MCF 10A (cell line): Measurements from ENCODE around the gene HDAC5. TPM values are rescaled to one million over a fixed set of nuclear protein-coding genes. Genes with fewer than 3 reads are reported as not detected.
A peak's percentile ranks its signal among the peaks of the same experiment; 100 is the strongest.

Experiments
- BruUV-seq: library from RNA; stranded (reverse); fragments of 400-500 nt; replicated peaks from 2 replicates; lab custom pipeline; 2021; lab: Mats Ljungman, UMichigan
- CTCF ChIA-PET: fragments of 300-600 bp; sonication (Branson Sonifier 250); formaldehyde crosslinking; extraction: SDS; loops from one replicate; lab custom pipeline; 2021; ENCODE audit warnings: antibody characterized with exemption, inconsistent platforms; lab: Yijun Ruan, JAX
- POLR2A ChIA-PET: fragments of 300-600, 350-650 bp; sonication (Branson Sonifier 250); formaldehyde crosslinking; extraction: SDS; loops from one replicate; lab custom pipeline; 2020; ENCODE audit warnings: antibody characterized with exemption, inconsistent platforms; lab: Yijun Ruan, JAX
- DNase-seq: peaks from one replicate; pipeline ENCODE4 v3.0.0-alpha.2; 2018; ENCODE audit not compliant: unreplicated experiment
- H3K27ac Mint-ChIP-seq: one replicate; pipeline ENCODE4 v1.8.0; 2022; ENCODE audit warnings: mild to moderate bottlenecking, low read depth, mixed read lengths; ENCODE audit not compliant: unreplicated experiment
- H3K27me3 Mint-ChIP-seq: one replicate; pipeline ENCODE4 v1.8.0; 2022; ENCODE audit warnings: mixed read lengths; ENCODE audit not compliant: insufficient read depth, unreplicated experiment
- H3K36me3 Mint-ChIP-seq: one replicate; pipeline ENCODE4 v1.8.0; 2022; ENCODE audit warnings: mild to moderate bottlenecking, moderate library complexity, mixed read lengths; ENCODE audit not compliant: insufficient read depth, unreplicated experiment
- H3K4me1 Mint-ChIP-seq: one replicate; pipeline ENCODE4 v1.8.0; 2022; ENCODE audit warnings: mixed read lengths; ENCODE audit not compliant: insufficient read depth, unreplicated experiment
- H3K4me3 Mint-ChIP-seq: one replicate; pipeline ENCODE4 v1.8.0; 2022; ENCODE audit warnings: mild to moderate bottlenecking, moderate library complexity, mixed read lengths; ENCODE audit not compliant: unreplicated experiment
- H3K9me3 Mint-ChIP-seq: one replicate; pipeline ENCODE4 v1.8.0; 2022; ENCODE audit warnings: mixed read lengths; ENCODE audit not compliant: unreplicated experiment
- CTCF ChIP-seq: fragments of 200-600 bp; IDR thresholded peaks from one replicate; pipeline ENCODE4 v1.8.0; 2022; ENCODE audit warnings: antibody characterized with exemption, mild to moderate bottlenecking; ENCODE audit not compliant: unreplicated experiment
- intact Hi-C: fragments of 100-400 bp; cut with micrococcal nuclease; formaldehyde crosslinking; loops from 2 replicates; pipeline ENCODE4 v1.14.1; 2022
- total RNA-seq: library from RNA; stranded (reverse); gene quantifications from 2 replicates; pipeline ENCODE4 v1.2.3, GENCODE V29; 2022

HDAC5 gene
- total RNA-seq, 1 experiment from 2014 or later: 12.1 TPM

DNA sequence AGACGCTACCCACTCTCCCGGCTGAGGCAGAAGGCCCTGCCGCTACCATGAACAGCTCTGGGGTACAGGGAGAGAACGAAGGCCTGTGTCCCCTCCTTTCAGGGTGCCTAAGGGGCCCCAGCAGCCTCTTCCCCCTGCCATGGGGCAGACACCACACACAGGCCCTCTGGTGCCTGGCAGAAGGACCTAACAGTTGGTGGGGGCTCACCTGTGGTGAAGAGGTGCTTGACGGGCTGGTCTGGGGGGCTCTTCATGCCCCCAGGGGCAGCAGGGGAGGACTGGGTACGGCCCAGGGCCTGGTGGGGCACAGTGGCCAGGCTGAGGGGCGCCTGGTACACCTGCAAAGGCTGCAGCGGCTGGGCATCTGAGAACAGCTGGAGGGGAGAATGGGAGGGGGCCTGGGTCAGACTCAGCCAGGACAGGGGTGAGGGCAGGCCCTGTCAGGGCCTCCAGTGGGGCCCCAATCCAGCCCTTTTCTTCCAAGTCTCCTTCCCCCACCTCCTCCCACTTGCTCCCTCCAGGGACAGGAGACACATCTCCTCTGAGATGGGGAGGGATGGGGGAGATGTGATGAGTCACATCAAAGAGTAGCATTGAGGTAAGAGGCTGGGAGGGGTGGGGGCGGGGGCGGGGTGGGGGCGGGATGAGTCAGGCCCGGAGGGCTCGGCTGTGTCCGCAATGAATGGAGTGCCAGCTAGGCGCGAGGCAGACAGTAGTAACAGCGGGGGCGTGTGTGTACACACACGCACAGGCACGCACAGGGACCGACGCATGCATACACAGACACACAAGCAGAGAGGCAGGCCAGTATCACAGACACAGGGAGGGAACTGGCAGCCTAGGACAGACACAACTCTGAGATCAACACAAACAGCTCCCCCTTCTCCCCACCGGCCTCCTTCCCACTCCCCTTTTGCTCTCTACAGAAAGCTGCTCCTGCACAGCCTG is 36.8 kb downstream of the HDAC5 start:
- Mint-ChIP-seq H3K27ac (peak overlapping the region; percentile 52), H3K27me3 (no peaks in the 10 kb centered on the region), H3K9me3 (no peaks in the 10 kb centered on the region), H3K36me3 (peaks cover 41% of the 10 kb centered on the region), H3K4me3 (peak overlapping the region; percentile 40), H3K4me1 (peaks cover 21% of the 10 kb centered on the region)
- BruUV-seq: no TSS peak
- ChIA-PET CTCF (interaction anchor here (0.6 to 1.4 kb wide), 3 partner anchors 29 to 572 kb away, joined by 4 to 6 read pairs (median 6); no protein-coding TSS in a partner anchor), POLR2A (interaction anchor here (0.5 to 3.7 kb wide), 8 partner anchors 8 to 962 kb away, joined by 3 to 16 read pairs (median 3); partner anchors contain the start of genes G6PC3, HDAC5 and LSM12)
- peak; percentile 90 for DNase-seq
- no peak for TF ChIP-seq CTCF
- intact Hi-C loops: loop anchor here (5.0 kb wide), 1 partner anchor 36 kb away; the partner anchor contains the start of gene HDAC5

GRCh38 chr17:44085908-44086307 is 37.5 kb downstream of the HDAC5 start:
- H3K4me1 Mint-ChIP-seq: peaks cover 21% of the 10 kb centered on the region
- no peaks in the 10 kb centered on the region for H3K9me3 Mint-ChIP-seq
- no peak overlapping the region for H3K27ac Mint-ChIP-seq
- DNase-seq: no peak
- peaks cover 40% of the 10 kb centered on the region for H3K36me3 Mint-ChIP-seq
- ChIA-PET CTCF (interaction anchor here (1.4 kb wide), 1 partner anchor 30 kb away, joined by 6 read pairs; no protein-coding TSS in a partner anchor), POLR2A (interaction anchor here (1.2 to 3.7 kb wide), 4 partner anchors 7 to 37 kb away, joined by 3 to 16 read pairs (median 8); partner anchors contain the start of genes G6PC3, HDAC5 and LSM12)
- H3K27me3 Mint-ChIP-seq: no peaks in the 10 kb centered on the region
- BruUV-seq: no TSS peak
- intact Hi-C loops: loop anchor here (5.0 kb wide), 1 partner anchor 36 kb away; the partner anchor contains the start of gene HDAC5
- TF ChIP-seq CTCF: no peak
- H3K4me3 Mint-ChIP-seq: no peak overlapping the region

DNA sequence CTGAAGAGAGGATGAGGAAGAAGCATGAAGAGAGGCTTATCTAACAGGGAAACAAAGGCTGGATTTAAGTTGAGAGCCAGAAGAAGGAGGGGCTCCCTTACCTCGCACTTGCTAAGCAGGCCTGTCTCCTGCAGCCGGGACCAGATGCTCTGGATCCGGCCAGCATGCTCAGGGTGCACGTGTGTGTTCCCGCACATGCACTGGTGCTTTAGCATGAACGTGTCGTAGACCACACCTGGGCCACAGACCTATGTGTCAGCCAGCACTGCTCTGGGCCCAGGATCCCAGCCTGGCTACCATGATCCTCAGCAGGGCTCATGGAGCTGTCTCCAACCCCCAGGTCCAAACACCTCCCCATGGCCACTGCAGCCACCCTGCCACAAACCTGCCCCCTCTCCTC is 38.5 kb downstream of the HDAC5 start:
- Mint-ChIP-seq H3K9me3 (no peaks in the 10 kb centered on the region), H3K4me1 (peaks cover 21% of the 10 kb centered on the region), H3K36me3 (peaks cover 44% of the 10 kb centered on the region), H3K27me3 (no peaks in the 10 kb centered on the region), H3K27ac (no peak overlapping the region), H3K4me3 (no peak overlapping the region)
- no peak for DNase-seq
- ChIA-PET POLR2A (interaction anchor here (0.6 to 0.7 kb wide), 2 partner anchors 18 to 41 kb away, joined by 3 to 4 read pairs; partner anchors contain the start of gene LSM12), CTCF (interaction anchor here (0.6 to 0.8 kb wide), 4 partner anchors 16 to 437 kb away, joined by 3 read pairs; no protein-coding TSS in a partner anchor)
- intact Hi-C loops: loop anchor here (5.0 kb wide), 1 partner anchor 37 kb away; the partner anchor contains the start of gene HDAC5
- TF ChIP-seq CTCF: no peak
- BruUV-seq: no TSS peak

DNA sequence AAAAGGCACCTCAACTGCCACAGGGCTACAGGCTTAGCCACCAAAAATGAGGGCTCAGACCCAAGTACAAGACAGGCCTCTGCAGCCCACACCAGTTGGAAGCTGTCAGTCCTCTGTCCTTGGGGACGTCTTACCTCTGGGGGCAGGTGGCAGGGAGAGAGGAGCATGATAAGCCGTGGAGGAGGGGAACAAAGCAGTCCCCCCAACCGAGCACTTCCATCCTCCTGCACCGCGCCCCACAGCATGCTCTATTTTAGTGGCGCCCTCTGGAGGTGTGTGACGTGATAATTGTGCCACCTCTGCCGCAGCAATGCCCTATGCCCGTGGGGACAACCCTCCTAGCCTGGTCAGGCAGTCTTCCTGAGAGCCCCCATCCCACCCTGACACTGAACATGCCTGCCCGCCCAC is 39.3 kb downstream of the HDAC5 start:
- intact Hi-C loops: no loop called here

More for the DNA sequence above, 39.3 kb downstream of the HDAC5 start:
- no peaks in the 10 kb centered on the region for H3K9me3 Mint-ChIP-seq
- peaks cover 49% of the 10 kb centered on the region for H3K36me3 Mint-ChIP-seq
- no peaks in the 10 kb centered on the region for H3K27me3 Mint-ChIP-seq
- H3K4me3 Mint-ChIP-seq: no peak overlapping the region
- no peak overlapping the region for H3K27ac Mint-ChIP-seq
- POLR2A ChIA-PET: no interaction called here
- CTCF ChIA-PET: interaction anchor here (0.5 to 2.3 kb wide), 11 partner anchors 12 to 438 kb away, joined by 3 to 12 read pairs (median 4); no protein-coding TSS in a partner anchor
- peak; percentile 32 for DNase-seq
- TF ChIP-seq CTCF: peak; percentile 39
- BruUV-seq: no TSS peak
- H3K4me1 Mint-ChIP-seq: peaks cover 21% of the 10 kb centered on the region
